HG02571 (cell line): ENCODE measurements around the gene AIP.
"Not testable (repeated sequence)": the region's sequence is repeated elsewhere in the genome, so short reads cannot be mapped to it uniquely, and the experiment has no call there.

Experiments
- ATAC-seq: cut with Tn5 transposase; IDR thresholded peaks from one replicate; pipeline ENCODE4 v1.9.1; 2021; ENCODE audit warnings: mild to moderate bottlenecking, moderate library complexity; ENCODE audit not compliant: unreplicated experiment

The AIP gene

GRCh38 chr11:67448220-67448609, 34.6 kb upstream of the AIP start:
- no peak for ATAC-seq

DNA sequence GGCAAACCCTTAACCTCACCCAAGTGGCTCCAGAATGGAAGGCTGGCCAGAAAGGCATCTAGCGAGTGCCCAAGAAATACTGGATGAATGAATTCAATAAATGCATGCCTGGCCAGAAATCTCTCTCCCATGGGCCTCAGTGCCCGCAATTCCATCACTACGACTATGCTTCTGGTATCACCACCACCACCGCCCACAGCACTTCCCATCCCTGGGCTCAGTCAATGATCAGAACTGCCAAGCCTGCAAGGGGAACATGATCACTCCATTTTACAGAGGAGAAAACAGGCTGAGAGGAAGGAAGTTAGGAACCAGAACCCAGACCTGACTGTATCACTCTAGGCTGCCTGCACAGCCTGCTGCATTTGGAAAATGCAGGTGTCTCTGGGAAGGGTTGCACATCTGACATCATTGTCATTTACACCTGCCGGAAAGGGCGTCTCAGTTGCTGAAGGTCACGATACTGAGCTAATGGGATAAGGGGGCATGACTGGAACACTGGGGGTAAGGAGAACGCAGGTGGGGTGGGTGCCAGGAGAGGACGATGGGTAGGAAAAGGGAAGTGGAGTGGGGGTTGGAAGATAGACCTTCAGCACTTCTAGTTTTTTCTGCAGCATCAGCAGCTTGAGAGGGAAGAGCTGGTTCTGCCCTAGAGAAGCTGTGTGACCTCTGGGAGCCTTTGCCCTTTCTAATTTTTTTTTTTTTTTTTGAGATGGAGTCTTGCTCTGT, 33.5 kb upstream of the AIP start:
- ATAC-seq: no peak

- no peak for ATAC-seq
Measured at GRCh38 chr11:67450796-67451657, 31.8 kb upstream of the AIP start.

DNA sequence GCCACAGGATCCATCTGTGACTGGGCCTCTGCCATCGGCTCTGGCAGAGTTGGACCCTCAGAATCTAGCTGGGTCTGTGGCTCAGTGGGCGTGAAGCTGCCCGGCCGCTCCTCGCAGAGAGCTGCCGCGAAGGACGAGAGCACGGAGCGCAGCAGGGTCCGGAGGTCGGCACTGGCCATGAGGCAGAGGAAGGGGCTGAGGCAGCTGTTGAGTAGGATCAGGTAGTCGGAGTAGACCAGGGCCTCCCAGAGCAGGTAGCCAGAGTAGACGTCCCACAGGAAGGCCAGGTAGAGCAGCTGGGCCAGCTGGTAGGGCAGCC, 31.2 kb upstream of the AIP start:
- no peak for ATAC-seq

DNA sequence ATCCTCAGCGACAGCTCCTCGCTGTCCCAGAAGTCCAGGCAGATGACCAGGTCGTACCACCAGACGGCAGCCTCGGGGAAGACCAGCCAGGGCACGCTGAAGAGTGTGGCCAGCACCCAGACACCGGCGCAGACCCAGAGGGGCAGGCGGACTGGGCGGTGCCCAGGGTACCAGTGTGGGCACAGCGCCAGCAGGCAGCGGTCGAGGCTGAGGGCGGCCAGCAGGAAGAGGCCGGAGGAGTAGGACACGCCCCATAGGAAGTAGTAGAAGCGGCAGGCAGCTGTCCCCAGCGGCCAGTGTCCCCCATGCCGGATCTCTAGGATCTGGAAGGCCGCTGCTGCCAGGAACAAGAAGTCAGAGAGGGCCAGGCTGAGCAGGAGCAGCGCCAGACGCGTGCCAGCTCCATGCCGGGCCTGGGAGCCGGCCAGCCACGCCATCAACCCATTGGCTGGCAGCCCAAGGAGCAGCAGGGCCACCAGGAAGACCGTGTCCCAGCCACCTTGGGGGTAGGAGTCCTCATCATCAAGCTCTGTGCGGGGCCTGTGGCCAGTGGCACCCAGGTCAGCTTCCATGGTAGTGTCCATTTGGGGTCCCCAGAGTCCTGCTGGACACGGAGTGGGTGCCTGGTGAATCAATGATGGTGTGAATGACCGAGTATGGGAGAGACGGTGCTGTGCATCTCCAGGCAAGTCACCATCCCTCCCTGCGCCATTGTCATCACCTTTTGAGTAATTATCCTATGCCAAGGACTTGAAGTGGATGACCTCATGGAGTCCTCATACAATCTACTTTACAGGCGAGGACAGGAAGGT, 30.5 kb upstream of the AIP start, which contains the start of gene GPR152:
GPR152 (minus strand) TSS at position 589 of the 812 bp plus-strand sequence; CDS start at position 584, 5 bp downstream.
- no peak for ATAC-seq

DNA sequence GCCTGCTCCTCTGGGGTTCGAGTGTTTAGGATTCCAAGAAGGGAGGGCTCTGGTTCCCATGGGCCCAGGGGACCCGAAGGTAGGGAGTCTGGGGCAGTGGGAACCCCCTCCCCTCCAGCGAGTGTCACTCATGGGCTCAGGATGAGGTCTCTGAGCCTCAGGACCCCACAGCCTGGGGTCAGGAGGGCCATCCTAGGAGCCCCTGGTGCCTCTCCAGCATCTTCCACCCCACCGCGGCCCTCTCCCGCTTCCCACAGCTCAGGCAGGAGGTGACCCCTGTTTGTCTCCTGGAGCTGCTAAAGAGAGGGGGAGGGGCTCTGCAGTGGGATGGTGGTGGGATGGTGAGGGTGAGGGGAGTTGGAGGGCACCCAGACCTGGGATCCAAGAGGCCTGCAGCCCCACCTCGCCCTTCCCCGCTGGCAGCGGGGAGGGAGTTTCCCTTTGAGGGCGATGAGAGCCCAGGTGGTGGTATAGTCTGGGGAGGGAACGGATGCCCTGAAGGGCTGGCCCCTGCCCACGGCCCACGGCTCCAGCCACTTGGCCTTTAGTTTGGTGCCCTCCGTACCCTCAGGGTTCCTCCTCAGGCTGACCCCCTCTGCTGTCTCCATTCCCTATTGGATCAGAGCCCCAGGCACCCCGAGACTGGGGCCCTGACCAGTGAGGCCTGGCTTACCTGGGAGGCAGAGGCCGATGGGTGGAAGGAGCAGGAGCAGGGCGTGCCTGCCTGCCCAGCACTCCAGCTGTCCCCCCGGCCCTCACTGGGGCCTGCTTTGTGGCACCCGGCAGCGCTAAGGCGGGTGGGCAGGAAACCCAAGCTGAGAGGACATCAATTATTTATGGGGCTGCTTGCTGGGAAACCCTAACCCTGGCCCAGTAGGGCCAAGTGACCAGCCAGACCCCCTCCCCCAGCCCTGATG, 28.8 kb upstream of the AIP start:
- ATAC-seq: no peak

DNA sequence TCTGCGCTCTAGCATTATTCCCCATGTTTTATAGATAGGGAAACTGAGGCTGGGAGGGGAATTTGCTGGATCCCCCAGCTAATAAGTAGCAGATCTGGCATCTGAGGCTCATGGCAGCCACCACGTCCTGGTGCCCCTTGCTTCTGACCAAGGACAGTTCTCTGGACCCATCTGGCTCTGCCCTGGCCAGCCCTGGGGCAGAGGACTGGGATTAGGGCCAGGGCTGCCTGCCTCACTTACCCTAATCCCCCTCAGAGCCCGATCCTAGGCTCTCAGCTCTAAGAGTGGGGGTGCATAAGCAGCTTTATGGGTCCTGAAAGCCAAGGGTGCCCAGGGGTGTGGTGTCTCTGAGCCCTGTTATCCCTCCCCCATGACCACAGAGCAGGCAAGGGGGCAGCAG, 27.8 kb upstream of the AIP start, which contains the start of gene CABP4:
CABP4 (plus strand) TSS at position 301 of the 400 bp plus-strand sequence; CDS start at position 371, 70 bp downstream.
- ATAC-seq: no peak

- no peak for ATAC-seq
Measured at GRCh38 chr11:67456068-67456705, 26.6 kb upstream of the AIP start.

DNA sequence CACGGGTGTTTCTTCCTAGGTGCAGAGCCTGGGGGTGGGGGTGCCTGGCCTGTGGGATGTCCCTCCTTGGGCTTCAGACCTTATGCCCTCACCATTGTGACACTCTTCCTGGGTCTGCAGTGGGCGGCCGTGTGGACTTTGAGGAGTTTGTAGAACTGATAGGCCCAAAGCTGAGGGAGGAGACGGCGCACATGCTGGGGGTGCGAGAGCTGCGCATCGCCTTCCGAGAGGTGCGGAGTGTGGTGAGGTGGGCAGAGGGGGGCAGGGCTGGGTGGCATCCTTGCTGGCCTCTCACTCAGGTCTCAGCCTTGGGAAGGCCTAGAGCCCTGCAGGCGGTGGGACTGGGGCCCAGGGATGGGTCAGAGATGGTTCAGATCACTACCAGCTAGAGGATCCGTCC, 25.4 kb upstream of the AIP start:
- ATAC-seq: no peak

DNA sequence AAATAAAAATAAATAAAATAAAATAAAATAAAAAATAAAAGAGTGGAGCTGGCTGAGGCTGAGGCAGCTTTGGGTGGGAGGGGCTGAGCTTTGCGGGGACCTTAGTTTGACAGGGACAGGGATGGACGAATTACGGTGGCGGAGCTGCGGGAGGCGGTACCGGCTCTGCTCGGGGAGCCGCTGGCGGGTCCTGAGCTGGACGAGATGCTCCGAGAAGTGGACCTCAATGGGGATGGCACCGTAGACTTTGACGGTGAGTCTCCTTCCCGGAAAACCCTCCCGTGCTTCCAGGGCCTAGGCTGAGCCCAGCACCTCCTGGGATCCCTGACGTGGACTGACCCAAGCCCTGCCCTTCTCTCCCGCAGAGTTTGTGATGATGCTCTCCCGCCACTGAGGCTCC, 24.6 kb upstream of the AIP start:
- no peak for ATAC-seq

DNA sequence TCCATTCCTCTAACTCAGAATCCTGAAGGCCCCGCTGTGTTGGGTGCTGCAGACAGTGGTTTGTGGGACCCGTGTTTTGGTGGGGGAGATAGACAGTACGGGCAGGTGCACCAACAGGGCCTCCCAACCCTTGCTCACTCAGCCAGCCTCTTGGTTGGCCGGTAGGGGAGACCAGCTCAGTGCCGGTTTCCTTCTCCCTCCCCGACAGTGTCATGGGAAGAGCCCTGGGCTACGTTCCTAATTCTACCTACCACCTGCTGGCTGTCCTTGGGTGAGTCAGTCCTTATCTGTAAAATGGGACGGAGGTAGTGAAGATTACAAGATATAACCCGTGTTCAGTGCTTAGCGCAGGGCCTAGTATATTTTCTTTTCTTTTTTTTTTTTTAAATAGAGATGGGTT, 19.6 kb upstream of the AIP start:
- no peak for ATAC-seq

GRCh38 chr11:67463680-67464410, 19.0 kb upstream of the AIP start:
- no peak for ATAC-seq

- ATAC-seq: peak; percentile 42
Measured at GRCh38 chr11:67464411-67465188, 18.2 kb upstream of the AIP start.

DNA sequence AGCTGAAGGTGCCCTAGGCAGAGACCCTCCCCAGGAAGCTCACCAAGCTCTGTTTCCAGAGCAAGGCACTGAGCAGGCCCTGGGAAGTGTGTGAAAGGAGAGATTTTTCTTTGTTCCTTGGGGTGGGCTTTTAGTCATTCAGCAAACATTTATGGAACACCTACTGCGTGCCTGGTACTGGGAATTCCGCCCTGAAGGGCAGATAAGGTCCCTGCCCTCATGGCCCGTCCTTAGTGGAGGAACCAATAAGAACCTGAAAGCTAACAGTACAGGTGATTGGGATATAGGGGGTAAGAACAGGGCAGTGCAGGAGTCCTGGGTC, 17.7 kb upstream of the AIP start:
- no peak for ATAC-seq

DNA sequence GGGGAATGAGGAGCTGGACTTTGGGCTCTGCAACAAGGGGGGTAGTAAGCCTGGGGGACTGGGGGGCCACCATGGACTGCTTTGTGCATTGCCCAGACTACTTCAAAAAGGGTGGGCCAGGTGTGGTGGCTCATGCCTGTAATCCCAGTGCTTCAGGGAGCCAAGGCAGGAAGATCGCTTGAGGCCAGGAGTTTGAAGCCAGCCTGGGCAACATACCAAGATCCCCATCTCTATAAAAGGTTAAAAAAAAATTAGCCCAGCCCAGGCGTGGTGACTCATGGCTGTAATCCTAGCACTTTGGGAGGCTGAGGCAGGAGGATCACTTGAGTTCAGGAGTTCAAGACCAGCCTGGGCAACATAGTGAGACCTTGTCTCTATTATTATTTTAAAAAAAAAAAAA, 17.3 kb upstream of the AIP start:
- not testable (repeated sequence) for ATAC-seq

DNA sequence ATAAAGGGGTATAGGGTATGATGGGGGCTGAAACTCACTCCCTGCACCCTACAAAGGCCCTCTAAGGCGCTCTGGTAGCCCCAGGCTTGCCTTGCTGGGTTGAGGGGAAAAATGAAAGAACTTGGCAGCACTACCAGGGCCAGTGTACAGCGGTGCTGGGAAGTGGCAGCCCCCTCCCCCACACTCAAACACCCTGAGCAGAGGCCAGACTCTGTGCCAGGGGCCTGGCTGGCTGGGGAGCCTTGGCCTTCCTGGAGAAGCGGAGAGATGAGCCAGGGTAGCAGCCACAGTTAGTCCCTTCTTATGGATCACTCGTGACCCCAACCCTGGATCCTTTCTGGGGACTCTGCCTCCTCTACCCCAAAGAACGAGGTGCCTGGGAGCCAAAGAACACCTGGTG, 16.5 kb upstream of the AIP start:
- no peak for ATAC-seq

GRCh38 chr11:67466962-67467771, 15.7 kb upstream of the AIP start:
- no peak for ATAC-seq

GRCh38 chr11:67468056-67468455, 14.8 kb upstream of the AIP start:
- ATAC-seq: no peak
